22Rv1 (cell line): Measurements from ENCODE around the gene PIK3R6.

ENCODE experiments used
- CTCF ChIP-seq: fragments of 450-650 bp; IDR thresholded peaks from 2 replicates; pipeline ENCODE4 v1.5.1; 2017; ENCODE audit warnings: mild to moderate bottlenecking
- ZFX ChIP-seq: fragments of 450-650 bp; IDR thresholded peaks from 2 replicates; pipeline ENCODE4 v1.6.1; 2017; ENCODE audit warnings: antibody characterized with exemption, borderline replicate concordance

GRCh38 chr17:8887301-8887700, 19.8 kb upstream of the PIK3R6 start:
- no peak for TF ChIP-seq ZFX
- TF ChIP-seq CTCF = no peak
